Lower leg skin (tissue), 3 donors: ENCODE measurements around the gene ENOX1.

Experiments used
- POLR2A ChIP-seq, 2 donors: fragments of 450-650 bp; IDR thresholded peaks; one replicate each; pipeline ENCODE4 v1.6.1; 2016 to 2017; ENCODE audit warnings: antibody characterized with exemption in 2 of 2, mild to moderate bottlenecking in 1 of 2, moderate library complexity in 1 of 2
- TF ChIP-seq, protein P1 (sequence below), 3 donors: fragments of 450-650 bp; IDR thresholded peaks; one replicate each; pipeline ENCODE4 v1.5.1; 2016; ENCODE audit warnings: antibody characterized with exemption in 3 of 3, mild to moderate bottlenecking in 3 of 3, moderate library complexity in 2 of 3

DNA sequence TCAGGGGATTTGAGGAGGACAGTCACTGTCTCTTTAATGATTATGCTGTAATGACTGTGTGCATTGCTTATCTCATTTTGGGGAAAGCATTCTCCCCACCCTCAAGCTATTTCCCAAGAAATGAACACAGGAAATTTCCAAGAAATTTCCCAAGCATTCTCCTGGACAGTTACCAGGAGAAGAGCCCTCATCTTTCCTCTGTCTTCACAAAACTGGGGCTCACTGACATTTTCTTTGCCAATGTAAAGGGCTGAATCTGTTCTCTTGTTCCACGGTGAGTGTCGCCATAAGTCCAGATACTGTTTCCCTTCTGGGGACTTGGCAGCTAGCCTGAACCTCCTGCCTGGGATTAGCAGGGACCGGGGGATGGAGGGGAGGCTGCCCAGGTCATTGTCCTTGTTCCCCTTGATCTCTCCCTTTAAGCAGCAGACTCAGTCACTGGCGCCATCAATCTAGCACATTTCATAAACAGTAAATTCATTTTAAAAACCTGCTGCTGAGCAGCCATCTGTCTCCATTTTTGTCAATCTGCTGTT is 590.6 kb downstream of the ENOX1 start:
- TF ChIP-seq, protein P1, sequence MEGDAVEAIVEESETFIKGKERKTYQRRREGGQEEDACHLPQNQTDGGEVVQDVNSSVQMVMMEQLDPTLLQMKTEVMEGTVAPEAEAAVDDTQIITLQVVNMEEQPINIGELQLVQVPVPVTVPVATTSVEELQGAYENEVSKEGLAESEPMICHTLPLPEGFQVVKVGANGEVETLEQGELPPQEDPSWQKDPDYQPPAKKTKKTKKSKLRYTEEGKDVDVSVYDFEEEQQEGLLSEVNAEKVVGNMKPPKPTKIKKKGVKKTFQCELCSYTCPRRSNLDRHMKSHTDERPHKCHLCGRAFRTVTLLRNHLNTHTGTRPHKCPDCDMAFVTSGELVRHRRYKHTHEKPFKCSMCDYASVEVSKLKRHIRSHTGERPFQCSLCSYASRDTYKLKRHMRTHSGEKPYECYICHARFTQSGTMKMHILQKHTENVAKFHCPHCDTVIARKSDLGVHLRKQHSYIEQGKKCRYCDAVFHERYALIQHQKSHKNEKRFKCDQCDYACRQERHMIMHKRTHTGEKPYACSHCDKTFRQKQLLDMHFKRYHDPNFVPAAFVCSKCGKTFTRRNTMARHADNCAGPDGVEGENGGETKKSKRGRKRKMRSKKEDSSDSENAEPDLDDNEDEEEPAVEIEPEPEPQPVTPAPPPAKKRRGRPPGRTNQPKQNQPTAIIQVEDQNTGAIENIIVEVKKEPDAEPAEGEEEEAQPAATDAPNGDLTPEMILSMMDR (IDR thresholded peaks at IDR 0.05), result no peak
- no peak for TF ChIP-seq POLR2A (IDR thresholded peaks at IDR 0.05)
